HG02852 (cell line): ENCODE measurements around the gene ARPC2.

ENCODE experiments used
- ATAC-seq: cut with Tn5 transposase; IDR thresholded peaks from one replicate; pipeline ENCODE4 v1.9.1; 2021; ENCODE audit warnings: mild to moderate bottlenecking, moderate library complexity; ENCODE audit not compliant: unreplicated experiment

Gene ARPC2

DNA sequence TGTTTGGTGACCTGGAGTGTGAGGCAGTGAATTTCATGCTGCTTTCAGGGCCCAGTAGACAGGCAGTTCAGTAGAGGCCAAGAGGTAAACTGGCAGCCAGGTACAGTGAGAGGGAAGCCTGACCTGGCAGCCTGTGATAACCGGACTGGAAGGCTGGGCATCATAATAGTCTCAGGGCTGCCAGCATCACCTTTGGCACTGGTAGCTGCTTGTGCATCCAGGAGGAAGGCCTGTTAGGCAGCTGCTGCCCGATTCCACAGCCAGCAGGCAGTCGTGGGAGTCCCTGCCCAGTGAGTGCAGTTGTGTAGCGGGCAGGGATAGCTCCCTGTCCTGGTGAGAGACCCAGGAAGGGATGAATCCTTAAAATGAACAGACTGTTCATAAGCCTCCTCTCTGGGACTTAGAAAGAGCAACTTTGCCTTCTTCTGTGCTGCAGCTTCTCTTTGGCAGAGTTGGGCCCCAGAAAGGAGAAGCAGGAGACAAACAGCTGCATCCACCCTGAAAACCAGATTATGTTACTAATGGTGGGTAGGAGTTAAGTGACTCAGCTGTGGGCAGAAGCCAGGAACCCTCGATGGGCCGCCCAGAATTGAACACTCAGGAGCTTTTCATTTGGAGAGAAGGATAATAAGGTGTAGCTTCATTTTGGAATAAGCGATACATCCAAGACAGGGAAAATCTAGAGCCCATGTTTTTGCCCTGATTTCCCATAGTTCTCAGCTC lies 35.7 kb downstream of the ARPC2 start:
- no peak for ATAC-seq

DNA sequence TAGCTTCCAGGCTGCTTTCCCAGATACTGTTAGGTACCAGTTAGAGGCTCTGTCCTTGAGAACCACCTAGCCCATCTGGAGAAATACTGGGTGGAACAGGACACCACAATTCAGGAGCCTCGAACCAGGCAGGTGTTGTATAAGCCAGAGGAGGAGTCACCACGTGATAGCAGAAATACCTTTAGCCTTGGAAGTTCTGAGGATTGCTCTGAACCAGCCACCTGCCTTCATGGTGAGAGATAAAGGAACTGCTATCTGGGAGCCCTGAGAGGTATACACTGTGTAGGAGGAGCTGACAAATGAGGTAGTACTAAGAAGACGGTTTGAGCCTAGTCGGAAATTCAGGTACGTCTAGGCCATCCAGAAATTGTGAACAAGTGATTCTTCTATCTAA lies 36.2 kb downstream of the ARPC2 start:
- no peak for ATAC-seq

DNA sequence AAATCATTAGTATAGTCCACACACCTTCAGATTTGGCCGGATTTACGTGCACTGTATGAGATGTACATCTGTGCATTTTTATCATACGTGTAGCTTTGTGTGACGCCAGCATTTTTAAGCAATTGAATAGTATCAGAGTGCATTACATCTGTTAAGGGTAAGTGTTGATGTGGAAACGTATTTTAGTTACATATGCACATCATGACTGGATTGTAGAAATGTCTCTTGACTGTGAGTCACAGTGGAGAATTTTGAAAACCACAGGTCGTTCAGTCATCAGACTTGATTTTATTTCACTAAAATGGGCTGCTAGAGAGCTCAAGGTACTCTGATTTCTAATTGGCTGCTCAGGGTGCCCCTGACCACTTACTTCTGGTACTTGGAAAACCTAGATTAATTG lies 38.5 kb downstream of the ARPC2 start:
- ATAC-seq: no peak

DNA sequence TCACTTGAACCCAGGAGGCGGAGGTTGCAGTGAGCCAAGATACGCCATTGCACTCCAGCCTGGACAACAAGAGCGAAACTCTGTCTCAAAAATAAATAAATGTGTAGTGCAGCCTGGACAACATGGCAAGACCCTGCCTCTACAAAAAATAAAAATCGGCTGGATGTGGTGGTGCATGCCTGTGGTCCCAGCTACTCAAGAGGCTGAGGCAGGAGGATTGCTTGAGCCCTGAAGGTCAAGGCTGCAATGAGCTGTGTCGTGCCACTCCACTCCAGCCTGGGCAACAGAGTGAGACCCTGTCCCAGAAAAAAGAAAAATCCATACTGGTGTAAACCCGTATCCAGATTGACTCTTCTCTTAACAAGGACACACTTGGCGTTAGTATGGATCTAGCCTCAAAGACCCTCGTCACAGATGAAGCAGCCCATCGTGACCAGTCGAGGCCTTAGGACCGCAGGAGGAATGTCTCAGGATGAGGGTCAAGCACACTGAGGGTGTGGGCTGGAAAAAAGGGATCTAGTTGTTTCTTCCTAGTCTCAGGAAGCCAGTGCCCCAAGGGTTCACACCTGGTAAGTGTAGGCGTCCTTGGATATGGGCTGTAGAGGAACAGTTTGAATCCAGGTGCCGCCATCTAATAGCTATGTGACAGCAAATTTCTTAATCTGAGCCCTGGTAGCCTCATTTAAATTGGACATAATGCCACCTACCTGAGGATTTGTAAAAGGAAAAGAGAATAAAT lies 39.8 kb downstream of the ARPC2 start:
- ATAC-seq: no peak

DNA sequence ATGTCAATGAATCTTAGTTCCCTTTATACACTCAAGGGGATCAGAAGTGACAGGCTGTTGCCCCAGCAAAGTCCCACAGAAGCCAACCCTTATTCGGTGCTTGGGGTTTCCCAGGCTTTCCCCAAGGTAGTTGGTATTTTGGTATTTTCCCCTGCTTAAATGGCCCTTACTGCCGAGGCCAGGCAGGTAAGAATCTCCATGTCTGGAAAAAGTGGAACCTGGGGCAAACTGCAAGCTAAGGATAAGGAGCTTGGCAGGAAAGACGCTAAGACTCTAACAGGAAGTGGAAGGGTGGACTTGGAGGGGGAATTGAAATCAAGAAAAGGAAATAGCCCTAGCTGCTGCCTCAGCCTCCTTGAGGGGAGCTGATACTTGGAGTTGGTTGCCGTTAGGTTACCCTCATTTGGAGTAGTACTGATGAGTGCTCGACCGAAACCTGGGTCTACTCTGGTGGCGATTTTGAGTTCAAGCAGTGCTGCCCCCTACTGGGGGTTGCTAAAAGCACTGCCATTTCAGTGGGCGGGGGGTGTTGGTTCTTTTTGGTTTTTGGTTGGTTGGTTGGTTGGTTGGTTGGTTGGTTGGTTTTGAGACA lies 40.5 kb downstream of the ARPC2 start:
- peak; percentile 75 for ATAC-seq

DNA sequence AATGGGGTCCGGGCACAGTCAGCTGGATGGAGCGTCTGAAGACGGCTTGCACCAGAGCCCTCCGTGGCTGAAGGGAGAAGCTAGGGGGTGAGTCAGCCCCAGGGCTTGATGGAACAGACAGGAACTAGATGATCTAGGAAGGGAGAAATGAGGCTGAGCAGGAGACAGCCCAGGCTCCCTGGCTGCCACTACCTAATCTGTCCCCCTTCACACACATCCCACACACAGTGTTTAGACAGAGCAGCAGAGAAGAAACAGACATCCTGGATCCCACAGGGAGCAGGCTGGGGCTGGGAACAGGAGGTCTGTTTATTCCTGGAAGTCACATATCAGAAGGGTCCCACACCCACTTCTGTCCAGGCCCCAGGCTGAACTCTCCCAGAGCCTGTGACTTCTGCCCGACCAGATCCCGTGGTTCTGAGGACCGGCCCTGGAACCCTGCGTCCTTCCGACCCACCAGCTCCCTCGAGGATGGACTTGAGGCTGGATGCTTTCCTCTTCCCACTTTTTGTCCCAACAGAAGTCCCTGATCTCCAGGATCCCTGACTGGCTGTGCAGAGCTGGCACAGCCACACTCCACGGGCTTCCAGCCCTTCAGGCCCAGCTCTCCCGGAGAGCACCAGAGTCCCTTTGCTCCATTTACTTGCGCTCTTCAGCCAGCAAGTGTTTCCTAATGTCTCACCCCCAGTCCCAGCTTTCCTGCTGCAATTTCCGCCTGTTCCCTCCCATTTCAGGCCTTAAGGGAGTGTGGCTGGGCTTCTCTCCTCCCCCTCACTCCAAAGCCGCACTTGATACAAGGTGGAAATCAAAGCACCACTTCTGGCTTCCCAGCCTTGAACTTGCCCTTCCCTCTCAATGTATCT lies 42.3 kb downstream of the ARPC2 start:
- no peak for ATAC-seq

DNA sequence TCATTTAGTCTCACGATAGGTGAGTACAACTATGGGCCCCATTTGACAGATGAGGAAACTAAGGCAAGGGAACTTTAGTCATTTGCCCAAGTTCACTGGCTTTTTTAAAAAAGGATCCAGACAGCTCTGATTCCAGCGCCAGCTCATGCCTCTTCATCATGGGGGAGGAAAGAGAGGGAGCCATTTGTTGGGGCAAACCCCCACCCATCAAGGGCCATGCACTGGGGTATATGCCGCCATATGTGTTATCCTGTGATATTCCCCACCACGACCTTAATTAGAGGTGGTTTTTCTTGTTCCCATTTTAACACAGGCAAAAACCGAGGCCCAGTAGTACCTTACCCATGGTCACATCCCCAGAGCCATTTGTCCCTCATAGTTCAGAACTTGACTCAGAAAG lies 43.2 kb downstream of the ARPC2 start:
- no peak for ATAC-seq

DNA sequence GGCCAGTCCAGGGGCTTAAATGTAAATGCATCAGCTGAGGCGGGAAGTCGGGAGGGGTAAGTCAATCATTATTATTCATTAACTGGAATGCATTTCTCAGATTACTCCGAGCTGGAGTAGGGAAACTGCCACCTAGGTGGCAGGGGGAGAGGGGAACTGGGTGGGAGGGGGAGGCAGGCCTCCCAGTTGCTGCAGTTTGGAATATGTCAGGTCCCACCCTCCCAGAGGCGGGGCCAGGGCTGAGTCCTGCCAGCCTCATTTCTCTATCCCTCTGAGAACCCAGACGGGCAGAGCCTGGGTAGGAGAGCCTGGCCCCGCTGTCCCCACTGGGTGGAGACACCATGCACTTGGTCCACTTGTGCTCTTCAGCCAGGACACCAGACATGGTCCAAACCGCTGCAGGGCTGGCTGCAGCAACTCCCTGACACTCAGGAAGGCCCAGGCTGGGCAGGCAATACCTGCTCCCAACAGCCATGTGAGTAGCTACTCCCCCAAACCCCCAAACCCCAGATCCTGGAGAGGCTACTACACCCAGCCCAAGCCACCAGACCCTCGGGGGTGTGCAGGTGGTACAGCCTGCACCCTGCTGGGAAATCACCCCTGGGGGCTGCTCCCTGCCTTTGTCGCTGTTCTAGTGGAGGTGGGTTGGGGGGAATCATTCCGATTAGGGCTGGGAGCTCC lies 43.9 kb downstream of the ARPC2 start, which contains the start of gene GPBAR1:
GPBAR1 (plus strand) TSS at position 274 of the 681 bp plus-strand sequence. CDS start 1,710 bp downstream, outside the sequence.
- no peak for ATAC-seq

DNA sequence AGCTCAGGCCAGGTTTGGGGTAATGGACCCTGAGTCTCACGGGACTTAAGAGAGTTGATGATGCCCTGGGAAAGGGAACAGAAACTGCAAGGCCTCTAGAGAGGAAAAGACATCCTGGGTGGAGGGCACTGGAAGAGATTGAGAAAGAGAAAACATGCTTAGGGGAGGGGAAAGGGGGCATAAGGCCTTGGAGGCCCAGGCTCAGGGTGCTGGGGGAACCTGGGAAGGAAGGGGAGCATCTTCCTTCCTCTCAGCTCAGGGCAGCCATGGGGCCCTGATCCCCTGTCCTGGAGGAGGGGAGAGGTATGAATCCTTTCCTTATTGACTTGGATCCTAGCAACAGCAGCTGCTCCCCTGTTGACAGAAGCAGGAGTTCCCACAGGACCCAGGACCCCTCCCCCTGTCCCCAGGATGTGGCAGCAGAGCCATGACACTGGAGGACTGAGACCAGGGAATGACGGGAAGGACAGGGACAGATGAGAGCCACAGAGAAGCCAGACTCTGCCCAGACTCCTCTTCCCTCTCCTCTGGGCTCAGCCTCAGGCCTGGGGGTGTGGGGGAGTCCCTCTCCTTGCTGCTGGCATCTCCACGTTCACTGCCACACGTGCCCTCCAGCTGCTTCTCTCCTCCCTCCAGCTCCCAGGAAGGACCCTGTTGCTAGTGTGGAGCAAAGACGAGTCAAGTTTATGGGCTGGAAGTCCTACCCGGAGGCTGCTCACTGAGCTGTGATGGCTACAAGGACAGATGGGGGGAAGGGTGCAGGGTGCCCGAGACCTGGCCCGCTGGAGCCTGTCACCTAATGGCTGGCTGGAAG lies 44.6 kb downstream of the ARPC2 start:
- no peak for ATAC-seq

DNA sequence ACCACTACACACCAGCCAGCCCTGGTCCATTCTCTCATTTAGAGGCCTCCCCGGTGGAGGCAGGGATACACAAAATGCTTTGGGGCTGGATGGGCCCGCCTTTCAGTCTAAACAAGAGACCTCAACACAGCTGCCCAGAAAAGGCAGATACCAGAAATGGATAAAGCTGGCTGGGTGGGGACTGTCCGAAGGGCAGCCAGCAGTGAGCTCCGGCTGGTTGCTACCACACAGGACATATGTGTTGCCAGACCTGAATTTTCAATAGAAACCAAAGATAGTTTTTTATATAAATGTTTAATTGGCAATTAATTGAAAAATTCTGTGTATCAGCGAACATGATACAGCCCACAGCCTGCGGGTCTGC lies 45.2 kb downstream of the ARPC2 start:
- no peak for ATAC-seq

DNA sequence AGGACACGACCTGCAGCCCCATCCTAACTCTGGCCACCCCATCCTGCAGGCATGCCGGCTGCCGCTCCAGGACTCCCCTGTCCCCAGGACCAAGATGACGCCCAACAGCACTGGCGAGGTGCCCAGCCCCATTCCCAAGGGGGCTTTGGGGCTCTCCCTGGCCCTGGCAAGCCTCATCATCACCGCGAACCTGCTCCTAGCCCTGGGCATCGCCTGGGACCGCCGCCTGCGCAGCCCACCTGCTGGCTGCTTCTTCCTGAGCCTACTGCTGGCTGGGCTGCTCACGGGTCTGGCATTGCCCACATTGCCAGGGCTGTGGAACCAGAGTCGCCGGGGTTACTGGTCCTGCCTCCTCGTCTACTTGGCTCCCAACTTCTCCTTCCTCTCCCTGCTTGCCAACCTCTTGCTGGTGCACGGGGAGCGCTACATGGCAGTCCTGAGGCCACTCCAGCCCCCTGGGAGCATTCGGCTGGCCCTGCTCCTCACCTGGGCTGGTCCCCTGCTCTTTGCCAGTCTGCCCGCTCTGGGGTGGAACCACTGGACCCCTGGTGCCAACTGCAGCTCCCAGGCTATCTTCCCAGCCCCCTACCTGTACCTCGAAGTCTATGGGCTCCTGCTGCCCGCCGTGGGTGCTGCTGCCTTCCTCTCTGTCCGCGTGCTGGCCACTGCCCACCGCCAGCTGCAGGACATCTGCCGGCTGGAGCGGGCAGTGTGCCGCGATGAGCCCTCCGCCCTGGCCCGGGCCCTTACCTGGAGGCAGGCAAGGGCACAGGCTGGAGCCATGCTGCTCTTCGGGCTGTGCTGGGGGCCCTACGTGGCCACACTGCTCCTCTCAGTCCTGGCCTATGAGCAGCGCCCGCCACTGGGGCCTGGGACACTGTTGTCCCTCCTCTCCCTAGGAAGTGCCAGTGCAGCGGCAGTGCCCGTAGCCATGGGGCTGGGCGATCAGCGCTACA lies 45.9 kb downstream of the ARPC2 start:
- no peak for ATAC-seq

DNA sequence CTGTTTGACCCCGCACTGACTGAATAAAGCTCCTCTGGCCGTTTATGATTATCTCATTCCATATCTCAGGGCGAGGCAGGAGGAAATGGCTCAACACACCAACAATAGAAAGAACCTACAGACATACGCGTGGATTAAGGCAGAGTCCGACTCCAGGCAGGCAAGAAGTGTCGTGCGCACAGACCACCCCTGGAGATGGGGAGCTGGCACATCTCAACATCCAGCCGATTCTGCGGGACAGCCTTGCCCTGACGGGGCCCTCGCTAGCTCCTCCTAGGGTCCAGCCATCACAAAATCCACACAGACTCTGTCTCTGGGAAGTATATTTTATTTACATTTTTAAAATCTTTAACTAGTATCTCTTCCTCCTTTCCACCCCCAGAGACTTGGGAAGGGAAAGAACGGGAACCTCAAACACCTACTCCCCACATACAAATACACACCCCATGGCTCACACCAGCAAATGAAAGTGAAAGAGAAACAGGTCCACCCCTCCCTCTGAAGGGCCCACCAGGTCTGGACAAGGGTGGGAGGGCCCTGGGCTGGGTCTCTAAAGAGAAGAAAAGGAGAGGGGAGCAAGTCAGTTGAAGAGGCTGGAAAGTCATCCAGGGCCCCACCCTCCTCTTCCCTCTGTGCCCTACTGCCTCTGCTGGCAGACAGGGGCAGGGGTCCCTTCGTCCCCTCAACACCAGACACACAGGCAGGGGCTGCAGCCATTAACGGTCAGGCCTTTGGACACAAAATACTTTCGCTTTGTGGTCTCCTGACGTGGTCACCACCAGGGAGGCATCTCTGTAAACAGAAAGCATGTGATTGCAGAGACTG lies 47.0 kb downstream of the ARPC2 start:
- no peak for ATAC-seq

DNA sequence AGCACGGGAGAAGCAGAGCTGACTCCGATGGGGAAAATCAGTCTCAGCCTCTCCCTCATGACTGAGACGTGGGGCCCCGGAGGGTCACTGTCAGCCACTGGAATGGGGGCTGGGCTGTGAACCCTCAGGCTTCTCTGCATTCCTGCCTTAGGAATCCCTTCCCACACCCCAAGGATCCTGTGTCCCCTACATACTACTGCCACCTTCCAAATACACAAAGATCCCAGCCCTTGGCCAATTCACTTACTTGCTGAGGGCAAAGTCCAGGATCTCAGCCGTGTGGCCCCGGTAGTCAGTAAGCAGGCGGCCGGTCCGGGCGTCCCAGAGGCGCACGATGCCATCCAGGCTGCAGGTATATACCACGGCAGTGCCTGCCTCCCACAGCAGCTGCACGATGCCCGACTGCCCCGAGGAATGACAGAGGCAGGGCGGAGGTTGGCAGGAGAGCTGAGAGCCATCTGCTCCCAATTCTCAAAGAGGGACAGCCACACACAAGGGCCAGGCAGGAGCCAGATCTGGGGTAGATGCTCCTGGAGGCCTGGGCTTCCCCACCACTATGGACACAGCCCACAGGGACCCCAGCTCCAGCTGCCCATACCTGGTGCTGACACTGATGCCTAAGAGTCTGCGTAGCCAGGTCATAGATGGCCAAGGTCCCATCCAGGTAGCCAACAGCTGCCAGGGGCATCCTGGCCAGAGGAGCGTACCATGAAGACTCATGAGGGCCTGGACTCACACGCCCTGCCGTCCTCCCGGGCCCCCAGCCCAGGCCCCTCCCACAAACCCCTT lies 48.0 kb downstream of the ARPC2 start:
- ATAC-seq: no peak

DNA sequence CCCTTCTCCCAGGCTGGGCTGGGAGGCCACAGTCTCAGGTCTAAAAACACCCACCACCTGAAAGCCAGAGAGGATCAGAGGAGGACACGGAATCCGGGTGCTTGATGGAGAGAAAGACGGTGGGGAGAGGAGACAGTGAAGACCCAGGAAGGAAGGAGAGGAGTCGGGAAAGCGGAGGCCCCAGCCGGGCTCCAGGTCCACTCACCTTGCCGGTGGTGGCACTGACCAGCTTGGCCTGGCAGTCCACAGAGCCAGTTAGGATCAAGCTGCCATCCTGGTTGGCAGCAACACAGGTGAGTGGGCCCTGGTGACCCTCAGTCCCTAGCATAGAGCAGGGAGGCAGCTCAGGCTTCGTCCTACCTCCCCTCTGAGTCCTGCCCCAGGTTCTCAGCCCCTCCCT lies 48.6 kb downstream of the ARPC2 start:
- ATAC-seq: no peak

DNA sequence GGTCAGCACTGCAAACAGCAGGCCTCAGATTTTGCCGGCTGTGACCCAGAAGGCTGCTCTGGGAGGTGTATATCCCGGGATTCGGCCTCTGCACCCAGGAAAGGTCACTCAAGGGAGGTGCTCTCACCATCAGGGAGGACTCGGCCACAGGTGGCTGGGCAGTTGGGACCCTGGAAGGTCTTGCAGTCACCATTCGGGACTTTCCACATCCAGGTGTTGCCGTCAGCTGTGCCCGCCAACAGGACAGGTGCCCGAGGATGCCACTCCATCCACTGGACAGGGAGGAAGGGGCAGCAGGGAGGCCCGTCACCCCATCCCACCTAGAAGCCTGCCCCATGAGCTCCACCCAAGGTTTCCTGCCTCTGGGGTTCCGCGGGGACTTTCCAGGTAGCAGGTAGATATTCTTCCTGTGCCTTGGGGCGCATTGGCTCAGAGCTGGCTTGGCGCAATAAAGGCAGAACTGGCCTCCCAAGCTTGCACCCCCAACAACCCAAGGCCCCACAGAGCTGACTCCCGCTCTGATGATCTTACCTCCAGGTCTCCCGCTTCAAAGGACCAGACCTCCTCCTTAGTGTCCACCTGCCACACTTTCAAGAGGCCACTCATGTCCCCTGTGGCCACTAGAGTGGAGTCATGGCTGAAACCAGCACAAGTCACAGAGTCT lies 49.5 kb downstream of the ARPC2 start:
- ATAC-seq: no peak

DNA sequence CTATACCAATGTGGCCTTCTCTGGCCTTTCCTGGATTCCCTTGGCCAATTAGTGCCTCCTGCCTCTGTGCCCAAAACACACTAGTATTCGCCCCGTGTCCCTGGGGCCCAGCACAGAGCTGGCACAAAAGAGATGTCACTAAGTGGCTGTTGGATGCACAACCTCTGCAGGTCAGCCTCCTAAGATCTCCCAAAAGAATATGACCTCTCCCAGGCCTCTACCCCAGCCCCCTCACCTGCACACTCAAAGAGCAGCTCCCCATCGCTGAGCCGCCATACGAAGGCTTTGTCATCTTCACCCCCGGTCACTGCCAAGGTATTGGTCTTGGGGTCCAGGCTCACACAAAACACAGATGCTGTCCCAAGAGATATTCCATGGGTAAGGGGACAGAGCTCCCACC lies 50.3 kb downstream of the ARPC2 start:
- no peak for ATAC-seq
